K562 (cell line): ENCODE data around the gene PSMC1. TPM values are rescaled to one million over a fixed set of nuclear protein-coding genes. Genes with fewer than 3 reads are reported as not detected.

Source experiments
- ATAC-seq: fragments of 200-7000 bp; cut with Tn5 transposase; 3 replicates; pipeline ENCODE4 v1.9.1; 2020; ENCODE audit warnings: moderate library complexity
- BruUV-seq: library from RNA; stranded (reverse); fragments of 400-500 nt; replicated peaks from 2 replicates; lab custom pipeline; 2021; lab: Mats Ljungman, UMichigan
- CTCF ChIA-PET: fragments of 300-600 bp; formaldehyde crosslinking; extraction: SDS; loops from one replicate; lab custom pipeline; 2021; ENCODE audit warnings: low intra/inter-chr PET ratio; lab: Yijun Ruan, JAX
- POLR2A ChIA-PET: fragments of 300-600, 350-650 bp; sonication (Branson Sonifier 250); formaldehyde crosslinking; extraction: SDS; loops from one replicate; lab custom pipeline; 2021; ENCODE audit warnings: antibody characterized with exemption, inconsistent platforms; lab: Yijun Ruan, JAX
- DNase-seq, 4 experiments: peaks; one replicate each; pipeline versions ENCODE4 v3.0.0 to v3.0.0-alpha.2; 2011 to 2018; ENCODE audit warnings: low spot score in 3 of 4, mixed read lengths in 3 of 4; ENCODE audit errors: extremely low read depth in 1 of 4
- FAIRE-seq: peaks from 2 replicates; lab custom pipeline; 2011; peaks lifted over from hg19 to GRCh38; lab: Jason Lieb, UNC
- H2AFZ ChIP-seq: 2 replicates; pipeline ENCODE4 v1.6.0; 2011; ENCODE audit warnings: low read depth, low read length, control low read depth, inconsistent platforms
- H3K27ac ChIP-seq: fragments of 200-600 bp; 3 replicates; pipeline ENCODE4 v1.8.0; 2011; ENCODE audit warnings: low read depth, mild to moderate bottlenecking, control low read depth, inconsistent platforms, low read length, moderate library complexity, mixed read lengths; ENCODE audit errors: extremely low read depth
- H3K27me3 ChIP-seq, 2 experiments: fragments of 300-600 bp in 1 of 2; 2 replicates in 1 of 2; 3 replicates in 1 of 2; pipeline versions ENCODE4 v1.6.0 to v1.8.0; 2011; ENCODE audit warnings: inconsistent platforms in 2 of 2, low read length in 2 of 2, mild to moderate bottlenecking in 1 of 2, mixed read lengths in 1 of 2, moderate library complexity in 1 of 2; ENCODE audit not compliant: control insufficient read depth in 2 of 2, insufficient read depth in 2 of 2
- H3K36me3 ChIP-seq: fragments of 300-600 bp; 3 replicates; pipeline ENCODE4 v1.8.0; 2011; ENCODE audit warnings: mild to moderate bottlenecking, low read length, inconsistent platforms; ENCODE audit not compliant: control insufficient read depth, insufficient read depth
- H3K4me1 ChIP-seq, 2 experiments: fragments of 200-600 bp in 1 of 2; replicated peaks in 1 of 2; 2 replicates in 1 of 2; 3 replicates in 1 of 2; pipeline versions ENCODE4 v1.5.1 to v1.8.0; 2011; ENCODE audit warnings: inconsistent platforms in 2 of 2, low read length in 2 of 2, mild to moderate bottlenecking in 1 of 2, mixed read lengths in 1 of 2, moderate library complexity in 1 of 2; ENCODE audit not compliant: control insufficient read depth in 2 of 2, insufficient read depth in 2 of 2
- H3K4me2 ChIP-seq: 2 replicates; pipeline ENCODE4 v1.6.1; 2011; ENCODE audit warnings: low read length, control low read depth, inconsistent platforms, mixed read lengths; ENCODE audit not compliant: insufficient read depth
- H3K4me3 ChIP-seq: fragments of 200-600 bp; sonication (generic), shearing (Covaris generic); 2 replicates; pipeline ENCODE4 v1.5.1; 2016; ENCODE audit warnings: control low read depth, inconsistent platforms
- H3K79me2 ChIP-seq: fragments of 200-600 bp; 3 replicates; pipeline ENCODE4 v1.8.0; 2011; ENCODE audit warnings: low read length, inconsistent platforms; ENCODE audit not compliant: control insufficient read depth, insufficient read depth
- H3K9ac ChIP-seq, 2 experiments: 2 replicates each; pipeline versions ENCODE4 v1.6.0 to v1.6.1; 2011; ENCODE audit warnings: low read depth in 2 of 2, low read length in 2 of 2, control low read depth in 1 of 2, inconsistent platforms in 1 of 2, mild to moderate bottlenecking in 1 of 2, mixed read lengths in 1 of 2; ENCODE audit not compliant: insufficient read depth in 1 of 2
- H3K9me1 ChIP-seq: one replicate; pipeline ENCODE4 v1.6.0; 2011; ENCODE audit warnings: inconsistent platforms, mild to moderate bottlenecking, low read length, moderate library complexity; ENCODE audit not compliant: control insufficient read depth, insufficient read depth
- H3K9me3 ChIP-seq: replicated peaks from 2 replicates; pipeline ENCODE4 v1.5.1; 2011; ENCODE audit warnings: low read depth, low read length, inconsistent platforms; ENCODE audit not compliant: control insufficient read depth, insufficient read depth
- H4K20me1 ChIP-seq: replicated peaks from 2 replicates; pipeline ENCODE4 v1.6.1; 2011; ENCODE audit warnings: low read length, inconsistent platforms, mixed read lengths; ENCODE audit not compliant: control insufficient read depth, insufficient read depth
- AFF4 ChIP-seq: sonication (generic); formaldehyde crosslinking; IDR thresholded peaks from 2 replicates; pipeline ENCODE4 v1.8.0; 2023; ENCODE audit warnings: mild to moderate bottlenecking, missing genetic modification reagents
- HDAC8 ChIP-seq: fragments of 450-650 bp; IDR thresholded peaks from 2 replicates; pipeline ENCODE4 v1.6.1; 2016; ENCODE audit warnings: mild to moderate bottlenecking, missing genetic modification characterization, moderate library complexity, missing compliant biosample characterization
- NFIC ChIP-seq: fragments of 450-650 bp; IDR thresholded peaks from 2 replicates; pipeline ENCODE4 v1.6.1; 2017; ENCODE audit warnings: mild to moderate bottlenecking, inconsistent platforms
- NUFIP1 ChIP-seq: fragments of 450-650 bp; IDR thresholded peaks from 2 replicates; pipeline ENCODE4 v1.6.1; 2018; ENCODE audit not compliant: partially characterized antibody
- RBM22 ChIP-seq: fragments of 200-400 bp; formaldehyde crosslinking; IDR thresholded peaks from 2 replicates; pipeline ENCODE4 v1.6.1; 2018; ENCODE audit warnings: low read length, low read depth; ENCODE audit not compliant: poor library complexity, severe bottlenecking
- RNF2 ChIP-seq: sonication (generic); IDR thresholded peaks from 2 replicates; pipeline ENCODE4 v1.6.1; 2016
- TEAD1 ChIP-seq, 2 experiments: fragments of 450-650 bp in 1 of 2; sonication (generic) in 1 of 2; formaldehyde crosslinking; IDR thresholded peaks; 2 replicates each; pipeline versions ENCODE4 v1.4.0 to v1.8.0; 2020 to 2022; ENCODE audit warnings: mild to moderate bottlenecking in 2 of 2, missing genetic modification reagents in 1 of 2
- ZNF23 ChIP-seq: fragments of 250-450 bp; sonication (Bioruptor Pico); IDR thresholded peaks from 2 replicates; pipeline ENCODE4 v1.4.0; 2020; ENCODE audit warnings: mild to moderate bottlenecking
- WGBS: fragments of 100-300 bp; shearing (Covaris generic); methylation state at CpG from one replicate; pipeline ENCODE4 v1.1.6; 2016; ENCODE audit warnings: low coverage, mixed read lengths; ENCODE audit not compliant: insufficient coverage; ENCODE audit errors: missing lambda C conversion rate; 5-methylcytosine and 5-hydroxymethylcytosine counted together
- in situ Hi-C: fragments of 300-500 bp; cut with MboI; formaldehyde crosslinking; loops from 4 replicates; pipeline ENCODE4 v1.15.0; 2018; ENCODE audit warnings: inconsistent platforms, mixed read lengths
- intact Hi-C: fragments of 100-400 bp; cut with micrococcal nuclease; formaldehyde crosslinking; loops from 2 replicates; pipeline ENCODE4 v1.14.2; 2022
- polyA plus RNA-seq, 8 experiments: library from polyadenylated mRNA; depleted of rRNA in 4 of 8; stranded (reverse) in 5 of 8; unstranded in 3 of 8; fragments of >200 nt; fragmentation: Nextera tagmentation in 2 of 8; fragmentation: Illumina TruSeq in 1 of 8; extraction: Ambion mirVana in 2 of 8; extraction: Trizol in 1 of 8; gene quantifications; 2 replicates each; pipeline versions ENCODE4 v1.2.1 to v1.2.3, GENCODE V29; 2011 to 2014; ENCODE audit warnings: inconsistent platforms in 1 of 8, missing spikeins in 1 of 8
- total RNA-seq, 7 experiments: library from RNA; depleted of rRNA in 6 of 7; stranded (reverse); fragments of >200 nt in 6 of 7; fragmentation: Illumina TruSeq in 2 of 7; extraction: Trizol in 2 of 7; gene quantifications; 2 replicates each; pipeline versions ENCODE4 v1.2.1 to v1.2.3, GENCODE V29; 2011 to 2021; ENCODE audit warnings: low replicate concordance in 1 of 7
- TF ChIP-seq, protein P1 (sequence below): fragments of 250-450 bp; sonication (Bioruptor Pico); IDR thresholded peaks from 2 replicates; pipeline ENCODE4 v1.9.0; 2021; ENCODE audit warnings: mild to moderate bottlenecking
- TF ChIP-seq, protein P2 (sequence below): fragments of 450-650 bp; IDR thresholded peaks from 2 replicates; pipeline ENCODE4 v1.6.1; 2016
- TF ChIP-seq, protein P3 (sequence below): fragments of 150-350 bp; IDR thresholded peaks from 2 replicates; pipeline ENCODE4 v1.6.1; 2014; ENCODE audit warnings: low read depth, mild to moderate bottlenecking, low read length, borderline replicate concordance

Gene PSMC1
- total and polyA plus RNA-seq, 9 of the 15 experiments (the other 6 are each of a cell fraction or from before 2014, with no cell fraction given): 87.8 to 276 (median 165) TPM

GRCh38 chr14:90293766-90294730 is 37.7 kb downstream of the PSMC1 start:
- FAIRE-seq (no peak), DNase-seq (no peak), ATAC-seq (no peak)
- TF ChIP-seq, protein P1, sequence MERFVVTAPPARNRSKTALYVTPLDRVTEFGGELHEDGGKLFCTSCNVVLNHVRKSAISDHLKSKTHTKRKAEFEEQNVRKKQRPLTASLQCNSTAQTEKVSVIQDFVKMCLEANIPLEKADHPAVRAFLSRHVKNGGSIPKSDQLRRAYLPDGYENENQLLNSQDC (CRISPR knock-in tag): no peak
- TF ChIP-seq RNF2 (no peak), NUFIP1 (no peak), AFF4 (CRISPR knock-in tag) (no peak), ZNF23 (CRISPR knock-in tag) (no peak), HDAC8 (tag) (no peak), RBM22 (no peak), NFIC (no peak), TEAD1 (CRISPR knock-in tag; IDR thresholded peaks at IDR 0.05) (no peak)
- TF ChIP-seq, protein P2, sequence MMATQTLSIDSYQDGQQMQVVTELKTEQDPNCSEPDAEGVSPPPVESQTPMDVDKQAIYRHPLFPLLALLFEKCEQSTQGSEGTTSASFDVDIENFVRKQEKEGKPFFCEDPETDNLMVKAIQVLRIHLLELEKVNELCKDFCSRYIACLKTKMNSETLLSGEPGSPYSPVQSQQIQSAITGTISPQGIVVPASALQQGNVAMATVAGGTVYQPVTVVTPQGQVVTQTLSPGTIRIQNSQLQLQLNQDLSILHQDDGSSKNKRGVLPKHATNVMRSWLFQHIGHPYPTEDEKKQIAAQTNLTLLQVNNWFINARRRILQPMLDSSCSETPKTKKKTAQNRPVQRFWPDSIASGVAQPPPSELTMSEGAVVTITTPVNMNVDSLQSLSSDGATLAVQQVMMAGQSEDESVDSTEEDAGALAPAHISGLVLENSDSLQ: no peak
- TF ChIP-seq, protein P3, sequence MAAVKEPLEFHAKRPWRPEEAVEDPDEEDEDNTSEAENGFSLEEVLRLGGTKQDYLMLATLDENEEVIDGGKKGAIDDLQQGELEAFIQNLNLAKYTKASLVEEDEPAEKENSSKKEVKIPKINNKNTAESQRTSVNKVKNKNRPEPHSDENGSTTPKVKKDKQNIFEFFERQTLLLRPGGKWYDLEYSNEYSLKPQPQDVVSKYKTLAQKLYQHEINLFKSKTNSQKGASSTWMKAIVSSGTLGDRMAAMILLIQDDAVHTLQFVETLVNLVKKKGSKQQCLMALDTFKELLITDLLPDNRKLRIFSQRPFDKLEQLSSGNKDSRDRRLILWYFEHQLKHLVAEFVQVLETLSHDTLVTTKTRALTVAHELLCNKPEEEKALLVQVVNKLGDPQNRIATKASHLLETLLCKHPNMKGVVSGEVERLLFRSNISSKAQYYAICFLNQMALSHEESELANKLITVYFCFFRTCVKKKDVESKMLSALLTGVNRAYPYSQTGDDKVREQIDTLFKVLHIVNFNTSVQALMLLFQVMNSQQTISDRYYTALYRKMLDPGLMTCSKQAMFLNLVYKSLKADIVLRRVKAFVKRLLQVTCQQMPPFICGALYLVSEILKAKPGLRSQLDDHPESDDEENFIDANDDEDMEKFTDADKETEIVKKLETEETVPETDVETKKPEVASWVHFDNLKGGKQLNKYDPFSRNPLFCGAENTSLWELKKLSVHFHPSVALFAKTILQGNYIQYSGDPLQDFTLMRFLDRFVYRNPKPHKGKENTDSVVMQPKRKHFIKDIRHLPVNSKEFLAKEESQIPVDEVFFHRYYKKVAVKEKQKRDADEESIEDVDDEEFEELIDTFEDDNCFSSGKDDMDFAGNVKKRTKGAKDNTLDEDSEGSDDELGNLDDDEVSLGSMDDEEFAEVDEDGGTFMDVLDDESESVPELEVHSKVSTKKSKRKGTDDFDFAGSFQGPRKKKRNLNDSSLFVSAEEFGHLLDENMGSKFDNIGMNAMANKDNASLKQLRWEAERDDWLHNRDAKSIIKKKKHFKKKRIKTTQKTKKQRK: no peak
- 87% methylated on average over 10 of the region's 11 CpGs for WGBS
- Histone ChIP-seq H3K9ac (no peak overlapping the region), H3K27ac (no peak overlapping the region), H4K20me1 (no peaks in the 10 kb centered on the region), H3K9me1 (no peaks in the 10 kb centered on the region), H3K4me2 (no peak overlapping the region), H3K9me3 (no peaks in the 10 kb centered on the region), H3K4me1 (no peaks in the 10 kb centered on the region), H3K79me2 (no peaks in the 10 kb centered on the region), H3K4me3 (no peak overlapping the region), H2AFZ (no peak overlapping the region), H3K36me3 (peaks cover 49% of the 10 kb centered on the region; the same call in 2 of the 3 replicates), H3K27me3 (no peaks in the 10 kb centered on the region)
- ChIA-PET POLR2A (no interaction called here), CTCF (no interaction called here)
- in situ Hi-C loops: no loop called here
- BruUV-seq: no TSS peak
- intact Hi-C loops: no loop called here
